Hypothalamus (tissue), 51 donors: ENCODE data around the gene SRBD1.

Source experiments
- DNase-seq, 51 donors: peaks; one replicate each; lab custom pipeline; 2025; lab: John Stamatoyannopoulos, UW

The SRBD1 gene

DNA sequence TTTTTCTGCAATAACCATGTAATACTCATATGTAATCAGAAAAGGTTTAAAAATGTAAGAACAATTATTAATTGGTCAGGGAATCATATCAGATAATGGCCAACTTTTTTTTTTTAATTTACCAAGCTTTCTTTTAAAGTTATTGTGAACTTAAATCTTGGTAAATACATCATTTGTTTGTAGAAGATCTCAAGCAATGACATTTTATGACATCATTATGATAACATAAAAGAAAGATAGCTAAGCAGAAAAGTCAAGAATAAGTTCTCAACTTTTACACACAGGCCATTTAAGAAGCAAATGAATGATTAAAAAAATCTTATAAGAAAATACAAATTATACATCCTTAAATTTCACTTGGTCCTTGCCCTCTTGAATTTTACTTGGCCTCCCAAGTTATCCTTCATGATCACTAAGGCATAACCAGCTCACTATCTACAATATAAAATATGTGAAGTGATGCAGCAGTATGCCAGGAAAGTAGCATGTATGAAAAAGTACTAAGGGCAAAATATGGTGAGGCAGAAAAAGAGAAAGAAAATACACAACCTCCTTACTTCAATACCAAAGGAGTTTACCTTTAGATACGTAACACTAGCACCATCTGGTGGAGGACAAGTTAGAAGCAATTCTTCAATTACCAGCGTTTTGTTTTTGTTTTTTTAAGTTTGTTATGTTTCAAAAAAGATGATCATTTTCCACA is 116.6 kb downstream of the SRBD1 start:
- peak in 2 of 51 donors; percentile 2 to 42 for DNase-seq

DNA sequence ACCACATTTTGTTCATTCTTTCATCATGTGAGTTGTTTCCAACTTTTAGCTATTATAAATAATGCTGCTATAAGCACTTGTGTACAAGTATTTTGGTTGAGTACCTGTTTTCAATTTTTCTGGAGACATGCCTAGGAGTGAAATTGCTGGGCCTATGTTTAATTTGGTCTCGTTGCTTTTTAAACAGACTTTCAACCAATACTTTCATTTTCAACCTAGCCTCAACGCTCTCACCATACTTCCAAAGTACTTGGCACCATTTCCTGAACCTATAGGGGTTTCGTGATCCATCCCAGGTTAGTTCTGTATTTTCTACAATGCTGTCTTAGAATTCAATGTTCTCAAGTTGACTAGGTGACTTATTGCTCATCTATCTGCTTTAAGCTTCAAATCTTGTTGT is 126.1 kb downstream of the SRBD1 start:
- no peak for DNase-seq

DNA sequence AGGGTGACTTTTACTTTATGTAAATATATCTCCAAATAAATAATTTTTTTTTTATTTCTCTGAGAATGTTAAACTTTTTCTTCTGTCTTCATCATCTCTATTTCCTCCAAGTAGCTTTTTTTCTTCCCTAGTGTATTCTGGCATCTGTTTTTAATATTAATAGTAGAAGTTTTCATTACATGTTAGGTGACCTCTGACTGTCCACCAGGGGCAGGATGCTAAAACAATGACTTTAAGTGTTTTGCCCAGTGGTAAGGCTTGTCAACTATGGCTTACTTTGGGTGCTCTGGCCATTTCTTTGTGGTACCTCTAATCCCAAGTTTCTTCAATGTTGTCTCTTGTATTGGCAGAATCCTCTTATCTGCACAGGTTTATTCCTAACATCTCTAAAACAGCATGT is 127.1 kb downstream of the SRBD1 start:
- DNase-seq = no peak

DNA sequence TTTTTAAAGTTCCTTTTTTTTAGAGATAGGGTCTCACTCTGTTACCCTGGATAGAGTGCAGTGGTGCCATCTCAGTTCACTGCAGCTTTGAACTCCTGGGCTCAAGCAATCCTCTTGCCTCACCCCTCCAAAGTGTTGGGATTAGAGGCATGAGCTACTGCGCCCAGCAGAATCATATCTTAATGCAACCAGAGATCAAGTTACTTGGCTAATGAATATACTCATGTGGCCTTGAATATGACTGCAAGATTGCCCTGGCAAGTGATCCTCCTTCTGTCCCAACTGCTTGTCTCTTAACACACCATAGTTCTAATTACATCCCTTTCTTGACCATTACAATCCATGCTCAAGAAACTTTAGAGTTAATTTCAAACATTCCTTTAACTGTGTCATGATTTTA is 133.5 kb downstream of the SRBD1 start:
- DNase-seq = no peak

DNA sequence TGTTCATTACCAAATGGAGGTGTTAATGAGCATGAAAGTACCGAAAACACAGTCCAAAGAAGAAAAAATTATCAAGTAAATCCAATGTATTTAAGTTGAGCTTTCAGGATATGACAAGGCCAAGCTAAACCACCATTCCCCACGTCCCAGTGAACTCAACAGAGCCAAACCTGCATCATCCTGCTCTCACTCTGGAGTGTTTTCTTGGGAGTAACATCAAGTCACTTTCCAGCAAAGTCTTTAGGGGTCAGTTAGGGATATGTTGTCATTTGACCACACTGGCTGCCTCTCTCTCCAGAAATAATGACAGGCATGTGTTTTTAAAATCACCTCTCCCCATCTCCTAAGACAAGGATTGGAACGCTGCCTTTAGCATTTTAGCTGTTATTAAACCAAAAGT is 140.5 kb downstream of the SRBD1 start:
- no peak for DNase-seq

GRCh38 chr2:45469314-45470099 is 141.6 kb downstream of the SRBD1 start:
- no peak for DNase-seq

GRCh38 chr2:45468279-45468678 is 142.8 kb downstream of the SRBD1 start:
- DNase-seq = no peak

- DNase-seq = no peak
These were observed 145.0 kb downstream of the SRBD1 start for GRCh38 chr2:45466053-45466452.

- DNase-seq = no peak
These were observed 150.2 kb downstream of the SRBD1 start for GRCh38 chr2:45460825-45461224.

GRCh38 chr2:45459860-45460259 is 151.2 kb downstream of the SRBD1 start:
- no peak for DNase-seq

GRCh38 chr2:45458909-45459563 is 152.0 kb downstream of the SRBD1 start:
- DNase-seq = no peak

- no peak for DNase-seq
These were observed 153.7 kb downstream of the SRBD1 start for GRCh38 chr2:45457211-45457945.

DNA sequence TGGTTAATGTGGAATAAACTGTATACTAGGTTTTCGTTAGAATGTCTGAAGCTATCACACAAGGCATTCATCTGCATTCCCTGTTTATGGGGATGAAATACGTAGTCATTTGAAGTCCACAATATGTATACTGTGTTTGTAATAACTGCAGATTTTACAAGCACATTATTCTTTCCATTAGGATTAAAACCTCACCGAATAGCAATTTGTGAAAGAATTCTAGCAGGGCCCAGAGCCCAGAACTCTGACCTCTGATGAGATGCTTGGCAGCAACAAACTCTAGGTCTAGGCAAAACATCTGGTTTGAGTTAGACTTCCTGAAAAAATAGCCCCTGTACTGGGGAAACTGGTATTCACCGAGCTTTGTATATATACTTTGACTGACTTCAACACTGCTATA is 158.2 kb downstream of the SRBD1 start:
- no peak for DNase-seq

GRCh38 chr2:45450634-45451033 is 160.4 kb downstream of the SRBD1 start:
- DNase-seq = no peak

- no peak for DNase-seq
These were observed 162.8 kb downstream of the SRBD1 start for GRCh38 chr2:45448217-45448616.

DNA sequence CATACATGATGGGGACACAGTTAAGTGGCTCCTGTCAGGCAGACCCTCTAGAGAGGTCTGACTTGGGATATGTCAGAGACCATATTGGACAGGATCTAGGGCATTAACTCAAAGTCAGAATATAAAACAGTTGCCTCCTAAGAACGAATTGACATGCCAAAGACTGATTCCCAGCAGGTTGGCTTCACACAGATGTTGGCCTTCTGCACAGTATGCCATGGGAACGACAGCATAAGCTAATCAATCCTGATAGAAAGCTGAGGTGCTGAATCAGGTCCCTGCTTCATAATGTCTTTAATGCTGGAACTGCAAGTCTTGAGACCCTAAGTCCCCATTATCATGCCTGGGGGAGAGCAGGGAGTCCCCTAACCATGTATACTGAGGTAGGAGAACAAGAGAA is 165.1 kb downstream of the SRBD1 start:
- DNase-seq = no peak

- no peak for DNase-seq
These were observed 166.0 kb downstream of the SRBD1 start for GRCh38 chr2:45445037-45445436.

DNA sequence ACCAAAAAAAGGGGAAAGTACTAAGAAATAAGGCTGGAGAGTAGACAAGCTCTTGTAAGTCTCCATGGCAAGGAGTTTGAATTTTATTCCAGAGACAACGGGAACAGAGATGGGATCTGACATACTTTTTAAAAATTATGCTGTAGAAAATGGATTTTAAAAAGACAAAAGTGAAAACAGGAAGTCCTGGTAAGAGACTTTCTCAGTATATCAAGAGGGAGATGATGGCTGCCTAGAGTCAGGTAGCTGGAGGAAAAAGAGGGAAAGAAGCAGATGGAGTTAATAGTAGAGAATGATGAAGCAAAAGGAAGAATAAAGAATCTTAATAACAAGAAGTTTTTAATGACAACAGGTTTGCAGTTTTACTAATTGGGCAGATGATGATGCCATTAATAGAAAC is 168.1 kb downstream of the SRBD1 start:
- no peak for DNase-seq

- DNase-seq = no peak
These were observed 169.0 kb downstream of the SRBD1 start for GRCh38 chr2:45442026-45442425.

DNA sequence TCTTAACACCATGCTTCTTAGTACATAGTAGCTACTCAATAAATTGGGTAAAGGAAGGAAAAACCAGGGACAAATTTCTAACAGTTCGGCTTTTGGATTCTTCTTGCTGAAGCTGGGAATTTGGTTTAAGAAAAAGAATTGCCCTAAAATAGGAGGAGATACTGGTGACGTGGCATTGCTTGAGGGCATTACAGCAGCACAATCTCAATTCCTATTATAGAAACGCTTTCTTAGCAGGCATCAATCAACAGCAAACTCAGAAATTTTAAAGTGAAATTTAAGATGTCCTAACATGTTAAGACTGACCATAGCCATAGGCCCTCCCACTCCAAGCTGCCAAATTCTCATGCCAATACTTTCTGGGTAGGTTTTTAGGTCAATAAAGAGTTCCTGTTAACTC is 169.5 kb downstream of the SRBD1 start:
- no peak for DNase-seq
